ENCODE measurements around the gene FNTB.

The FNTB gene

DNA sequence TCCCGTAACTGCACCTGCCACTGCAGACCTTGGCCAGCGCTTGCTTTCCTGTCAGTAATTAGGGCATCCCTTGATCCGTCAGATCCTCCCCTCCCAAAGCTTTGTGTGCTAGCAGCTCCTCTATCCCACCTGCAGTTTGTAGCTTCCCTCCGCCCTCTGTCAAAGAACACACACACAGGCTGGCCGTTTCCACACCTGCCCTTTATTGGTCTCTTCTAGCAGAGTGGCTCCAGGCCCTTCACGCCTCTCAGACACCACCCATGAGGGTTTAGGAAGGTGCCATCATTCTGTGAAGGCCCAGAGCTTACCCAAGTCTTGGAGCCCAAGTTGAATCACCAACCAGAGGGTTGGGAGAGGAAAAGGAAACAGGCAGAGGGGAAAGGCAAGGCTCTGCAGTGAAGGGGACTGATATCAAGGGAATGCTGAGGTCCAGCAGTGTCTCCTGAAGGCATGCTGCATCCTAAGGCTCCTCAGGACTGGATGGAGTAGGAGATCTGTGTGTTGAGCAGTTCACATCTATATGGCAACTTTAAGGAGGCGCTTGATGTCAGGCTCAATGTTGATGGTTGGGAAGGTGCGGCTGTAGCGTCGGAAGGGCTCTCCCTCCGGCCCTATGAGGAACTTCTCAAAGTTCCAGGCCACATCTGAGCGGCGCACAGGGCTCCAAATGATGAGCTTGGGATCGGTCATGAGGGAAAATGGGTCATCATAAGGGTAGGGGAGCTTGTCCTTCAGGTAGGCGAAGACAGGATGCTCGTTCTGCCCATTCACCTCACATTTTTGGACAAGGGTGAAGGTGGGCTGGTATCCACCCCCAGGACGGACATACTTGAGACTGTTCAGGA, 47.5 kb upstream of the FNTB start:
- TF ChIP-seq EZH2phosphoT487 (IDR thresholded peaks at IDR 0.05; ENCODE audit: borderline replicate concordance, low read length) = no peak
- TF ChIP-seq, protein P1, sequence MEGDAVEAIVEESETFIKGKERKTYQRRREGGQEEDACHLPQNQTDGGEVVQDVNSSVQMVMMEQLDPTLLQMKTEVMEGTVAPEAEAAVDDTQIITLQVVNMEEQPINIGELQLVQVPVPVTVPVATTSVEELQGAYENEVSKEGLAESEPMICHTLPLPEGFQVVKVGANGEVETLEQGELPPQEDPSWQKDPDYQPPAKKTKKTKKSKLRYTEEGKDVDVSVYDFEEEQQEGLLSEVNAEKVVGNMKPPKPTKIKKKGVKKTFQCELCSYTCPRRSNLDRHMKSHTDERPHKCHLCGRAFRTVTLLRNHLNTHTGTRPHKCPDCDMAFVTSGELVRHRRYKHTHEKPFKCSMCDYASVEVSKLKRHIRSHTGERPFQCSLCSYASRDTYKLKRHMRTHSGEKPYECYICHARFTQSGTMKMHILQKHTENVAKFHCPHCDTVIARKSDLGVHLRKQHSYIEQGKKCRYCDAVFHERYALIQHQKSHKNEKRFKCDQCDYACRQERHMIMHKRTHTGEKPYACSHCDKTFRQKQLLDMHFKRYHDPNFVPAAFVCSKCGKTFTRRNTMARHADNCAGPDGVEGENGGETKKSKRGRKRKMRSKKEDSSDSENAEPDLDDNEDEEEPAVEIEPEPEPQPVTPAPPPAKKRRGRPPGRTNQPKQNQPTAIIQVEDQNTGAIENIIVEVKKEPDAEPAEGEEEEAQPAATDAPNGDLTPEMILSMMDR (IDR thresholded peaks at IDR 0.05; ENCODE audit: low read depth, low read length, poor library complexity, severe bottlenecking) = no peak
- H4K20me1 ChIP-seq (ENCODE audit: control insufficient read depth, insufficient read depth, low read depth, low read length) = 0 out of 2 replicates have a peak, but pooled peaks cover 3% of the 10 kb centered on the region
- no peaks in the 10 kb centered on the region for H3K9me2 ChIP-seq (replicated peaks; ENCODE audit: control insufficient read depth, low read length)
- H3K4me2 ChIP-seq (ENCODE audit: low read length) = no peak overlapping the region
- H3K36me3 ChIP-seq (ENCODE audit: control insufficient read depth, low read length) = peaks cover 20% of the 10 kb centered on the region
- H3K9me3 ChIP-seq (ENCODE audit: control insufficient read depth, insufficient read depth, low read length) = no peaks in the 10 kb centered on the region
- no peak overlapping the region for H3K27ac ChIP-seq (ENCODE audit: low read depth, low read length)
- no peak overlapping the region for H3K4me3 ChIP-seq (ENCODE audit: low read length)
- H3K27me3 ChIP-seq (ENCODE audit: control insufficient read depth, low read length) = no peaks in the 10 kb centered on the region
- H3F3A ChIP-seq (ENCODE audit: control insufficient read depth, insufficient read depth) = no peaks in the 10 kb centered on the region
- H3K4me1 ChIP-seq (ENCODE audit: control insufficient read depth, low read length) = no peaks in the 10 kb centered on the region
- H3K79me2 ChIP-seq (ENCODE audit: control insufficient read depth, low read length) = no peaks in the 10 kb centered on the region

GRCh38 chr14:64939817-64940190, 46.9 kb upstream of the FNTB start:
- no peak for TF ChIP-seq EZH2phosphoT487 (IDR thresholded peaks at IDR 0.05; ENCODE audit: borderline replicate concordance, low read length)
- TF ChIP-seq, protein P1 (IDR thresholded peaks at IDR 0.05; ENCODE audit: low read depth, low read length, poor library complexity, severe bottlenecking) = no peak
- H3K36me3 ChIP-seq (ENCODE audit: control insufficient read depth, low read length) = peaks cover 14% of the 10 kb centered on the region
- no peak overlapping the region for H3K27ac ChIP-seq (ENCODE audit: low read depth, low read length)
- no peak overlapping the region for H3K4me2 ChIP-seq (ENCODE audit: low read length)
- no peaks in the 10 kb centered on the region for H3K4me1 ChIP-seq (ENCODE audit: control insufficient read depth, low read length)
- no peaks in the 10 kb centered on the region for H3K79me2 ChIP-seq (ENCODE audit: control insufficient read depth, low read length)
- no peaks in the 10 kb centered on the region for H3F3A ChIP-seq (ENCODE audit: control insufficient read depth, insufficient read depth)
- H4K20me1 ChIP-seq (ENCODE audit: control insufficient read depth, insufficient read depth, low read depth, low read length) = 0 out of 2 replicates have a peak, but pooled peaks cover 3% of the 10 kb centered on the region
- H3K9me2 ChIP-seq (replicated peaks; ENCODE audit: control insufficient read depth, low read length) = no peaks in the 10 kb centered on the region
- no peaks in the 10 kb centered on the region for H3K27me3 ChIP-seq (ENCODE audit: control insufficient read depth, low read length)
- H3K9me3 ChIP-seq (ENCODE audit: control insufficient read depth, insufficient read depth, low read length) = no peaks in the 10 kb centered on the region
- H3K4me3 ChIP-seq (ENCODE audit: low read length) = no peak overlapping the region

GRCh38 chr14:64940336-64940910, 46.3 kb upstream of the FNTB start:
- Histone ChIP-seq H3K27me3 (ENCODE audit: control insufficient read depth, low read length) (no peaks in the 10 kb centered on the region), H3K4me3 (ENCODE audit: low read length) (no peak overlapping the region)

More at GRCh38 chr14:64940336-64940910, 46.3 kb upstream of the FNTB start:
- H3F3A ChIP-seq (ENCODE audit: control insufficient read depth, insufficient read depth) = no peaks in the 10 kb centered on the region
- H3K79me2 ChIP-seq (ENCODE audit: control insufficient read depth, low read length) = no peaks in the 10 kb centered on the region
- H3K4me1 ChIP-seq (ENCODE audit: control insufficient read depth, low read length) = no peaks in the 10 kb centered on the region
- H3K4me2 ChIP-seq (ENCODE audit: low read length) = no peak overlapping the region
- no peaks in the 10 kb centered on the region for H3K9me3 ChIP-seq (ENCODE audit: control insufficient read depth, insufficient read depth, low read length)
- TF ChIP-seq, protein P1 (IDR thresholded peaks at IDR 0.05; ENCODE audit: low read depth, low read length, poor library complexity, severe bottlenecking) = no peak
- 0 out of 2 replicates have a peak, but pooled peaks cover 3% of the 10 kb centered on the region for H4K20me1 ChIP-seq (ENCODE audit: control insufficient read depth, insufficient read depth, low read depth, low read length)
- no peak overlapping the region for H3K27ac ChIP-seq (ENCODE audit: low read depth, low read length)
- no peaks in the 10 kb centered on the region for H3K9me2 ChIP-seq (replicated peaks; ENCODE audit: control insufficient read depth, low read length)
- peaks cover 12% of the 10 kb centered on the region for H3K36me3 ChIP-seq (ENCODE audit: control insufficient read depth, low read length)
